ENCODE measurements around the gene CREB3L1. TPM values are rescaled to one million over a fixed set of nuclear protein-coding genes. Genes with fewer than 3 reads are reported as not detected.

CREB3L1 gene
- total RNA-seq, 1 donor from 2014 or later: 40.9 TPM

DNA sequence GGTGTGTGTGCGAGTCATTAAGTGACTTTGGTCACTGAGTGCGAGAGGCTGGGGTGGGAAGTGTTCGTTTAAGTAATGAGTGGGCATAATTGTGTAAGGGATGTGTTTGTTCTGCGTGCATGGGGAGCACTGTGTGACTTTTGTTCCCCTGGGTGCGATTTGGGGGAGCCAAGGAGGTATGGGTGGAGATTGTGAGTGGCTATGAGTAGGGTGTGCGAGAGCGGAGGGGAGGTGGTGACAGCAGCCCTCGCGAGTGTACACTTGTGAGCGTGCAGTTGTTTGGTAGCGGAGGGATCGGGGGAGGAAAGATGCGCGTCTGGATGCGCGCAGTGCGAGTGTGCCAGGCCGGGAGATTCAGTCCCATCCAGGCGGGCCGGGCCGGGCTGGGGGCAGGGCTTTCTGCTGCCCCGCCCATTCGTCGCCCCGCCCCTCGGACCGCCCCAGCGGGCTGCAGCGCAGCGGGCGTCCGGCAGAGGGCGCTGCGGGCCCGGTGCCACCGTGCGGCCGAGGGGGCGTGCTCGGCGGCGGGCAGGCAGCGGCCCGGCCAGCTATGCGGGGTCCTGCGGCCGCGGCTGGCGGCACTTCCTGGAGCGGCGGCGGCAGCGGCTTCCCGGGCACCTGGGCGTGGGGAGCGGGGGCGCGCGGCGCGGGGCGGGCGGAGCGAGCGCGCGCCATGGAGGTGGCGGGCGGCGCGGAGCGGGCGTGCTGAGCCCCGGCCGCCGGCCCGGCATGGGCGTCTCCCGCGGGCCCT lies 69.6 kb downstream of the CREB3L1 start, which contains the start of gene DGKZ:
TSS of gene DGKZ (plus strand) at position 578 of the 751 bp plus-strand sequence. CDS start 197 bp downstream, outside the sequence.
- H3K4me3 ChIP-seq: peak within 1 kb of the TSS; percentile 84
- peaks cover 87% of the 10 kb centered on the region for H3K4me1 ChIP-seq
- no peaks in the 10 kb centered on the region for H3K9me3 ChIP-seq (replicated peaks)
- TF ChIP-seq, protein P1, sequence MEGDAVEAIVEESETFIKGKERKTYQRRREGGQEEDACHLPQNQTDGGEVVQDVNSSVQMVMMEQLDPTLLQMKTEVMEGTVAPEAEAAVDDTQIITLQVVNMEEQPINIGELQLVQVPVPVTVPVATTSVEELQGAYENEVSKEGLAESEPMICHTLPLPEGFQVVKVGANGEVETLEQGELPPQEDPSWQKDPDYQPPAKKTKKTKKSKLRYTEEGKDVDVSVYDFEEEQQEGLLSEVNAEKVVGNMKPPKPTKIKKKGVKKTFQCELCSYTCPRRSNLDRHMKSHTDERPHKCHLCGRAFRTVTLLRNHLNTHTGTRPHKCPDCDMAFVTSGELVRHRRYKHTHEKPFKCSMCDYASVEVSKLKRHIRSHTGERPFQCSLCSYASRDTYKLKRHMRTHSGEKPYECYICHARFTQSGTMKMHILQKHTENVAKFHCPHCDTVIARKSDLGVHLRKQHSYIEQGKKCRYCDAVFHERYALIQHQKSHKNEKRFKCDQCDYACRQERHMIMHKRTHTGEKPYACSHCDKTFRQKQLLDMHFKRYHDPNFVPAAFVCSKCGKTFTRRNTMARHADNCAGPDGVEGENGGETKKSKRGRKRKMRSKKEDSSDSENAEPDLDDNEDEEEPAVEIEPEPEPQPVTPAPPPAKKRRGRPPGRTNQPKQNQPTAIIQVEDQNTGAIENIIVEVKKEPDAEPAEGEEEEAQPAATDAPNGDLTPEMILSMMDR (IDR thresholded peaks at IDR 0.05; ENCODE audit: borderline replicate concordance): peak; percentile 87
- peak; percentile 86 for DNase-seq
- no peaks in the 10 kb centered on the region for H3K27me3 ChIP-seq (ENCODE audit: low read depth)
- H3K36me3 ChIP-seq: no peaks in the 10 kb centered on the region
- intact Hi-C loops (cut with micrococcal nuclease): no loop called here
- H3K27ac ChIP-seq (replicated peaks): peak within 1 kb of the TSS; percentile 96

DNA sequence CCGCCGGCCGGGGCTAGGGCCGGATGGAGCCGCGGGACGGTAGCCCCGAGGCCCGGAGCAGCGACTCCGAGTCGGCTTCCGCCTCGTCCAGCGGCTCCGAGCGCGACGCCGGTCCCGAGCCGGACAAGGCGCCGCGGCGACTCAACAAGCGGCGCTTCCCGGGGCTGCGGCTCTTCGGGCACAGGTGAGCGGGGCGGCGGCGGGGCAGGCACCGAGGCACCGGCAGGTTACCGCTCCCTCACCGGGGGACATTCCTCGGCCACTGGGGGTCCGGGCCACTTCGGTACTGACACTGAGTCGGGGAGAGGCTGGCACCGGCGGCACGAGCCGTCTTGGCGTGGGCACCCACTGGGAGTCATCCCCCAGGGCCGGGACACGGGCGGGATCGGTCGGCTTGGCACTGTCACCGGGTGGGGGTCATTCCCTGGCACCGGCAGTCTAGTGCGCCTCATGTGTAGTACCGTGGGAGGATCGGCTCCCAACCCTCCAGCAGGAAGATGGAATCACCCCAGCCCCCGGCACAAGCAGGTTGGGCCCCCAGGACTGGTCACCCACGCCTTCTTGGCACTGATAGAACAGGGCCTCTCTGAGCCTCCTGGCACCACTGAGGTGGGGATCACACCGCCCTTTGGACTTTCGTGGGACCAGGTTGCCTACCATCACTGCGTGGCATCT lies 70.3 kb downstream of the CREB3L1 start:
- H3K4me1 ChIP-seq: peaks cover 87% of the 10 kb centered on the region
- peak overlapping the region; percentile 80 for H3K27ac ChIP-seq (replicated peaks)
- H3K36me3 ChIP-seq: no peaks in the 10 kb centered on the region
- DNase-seq: no peak
- TF ChIP-seq, protein P1 (IDR thresholded peaks at IDR 0.05; ENCODE audit: borderline replicate concordance): no peak
- no peaks in the 10 kb centered on the region for H3K27me3 ChIP-seq (ENCODE audit: low read depth)
- no peaks in the 10 kb centered on the region for H3K9me3 ChIP-seq (replicated peaks)
- intact Hi-C loops (cut with micrococcal nuclease): no loop called here
- H3K4me3 ChIP-seq: peak overlapping the region; percentile 84

DNA sequence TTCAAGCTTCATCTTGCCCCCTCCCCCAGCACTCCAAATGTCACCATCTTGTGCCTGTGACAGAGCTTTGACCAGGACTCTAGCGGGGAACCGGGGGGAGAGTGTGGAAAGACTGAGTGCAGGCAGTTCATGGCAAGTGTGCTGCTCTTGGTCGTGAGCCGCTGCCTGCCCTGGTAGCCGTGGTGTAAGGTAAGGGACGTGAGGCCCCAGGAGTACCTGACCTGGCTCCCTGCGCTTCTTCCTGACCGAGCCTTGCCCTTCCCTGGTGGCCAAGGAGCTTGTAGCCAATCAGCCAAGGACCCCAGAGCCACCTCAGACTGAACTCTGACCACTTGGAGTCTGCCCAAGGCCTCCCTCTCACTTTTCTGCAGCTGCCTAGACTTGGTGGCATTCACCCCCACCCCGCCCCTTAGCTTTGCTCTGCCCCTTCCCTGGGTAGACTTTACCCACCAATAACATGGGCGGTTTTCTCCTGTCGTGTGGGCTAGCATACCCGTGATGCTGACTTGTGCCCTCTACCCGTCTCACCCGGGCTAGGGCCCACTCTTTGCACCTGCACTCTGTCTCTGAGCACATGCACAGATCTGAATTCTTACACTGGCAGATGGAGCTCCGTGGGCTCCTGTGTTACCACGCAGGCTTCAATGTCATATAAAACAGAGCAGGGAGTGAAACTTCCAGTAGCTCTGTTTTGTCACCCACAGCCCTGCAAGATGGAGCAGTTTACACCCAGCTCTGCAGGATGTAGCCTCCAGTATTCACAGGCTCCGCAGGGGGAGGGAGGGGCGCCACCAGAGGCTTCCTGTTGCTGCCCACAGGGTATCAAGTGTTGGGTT lies 71.3 kb downstream of the CREB3L1 start:
- TF ChIP-seq, protein P1 (IDR thresholded peaks at IDR 0.05; ENCODE audit: borderline replicate concordance): no peak
- Histone ChIP-seq H3K27ac (replicated peaks) (peak overlapping the region; percentile 80), H3K36me3 (no peaks in the 10 kb centered on the region), H3K4me3 (peak overlapping the region; percentile 84), H3K4me1 (peaks cover 85% of the 10 kb centered on the region), H3K9me3 (replicated peaks) (no peaks in the 10 kb centered on the region), H3K27me3 (ENCODE audit: low read depth) (no peaks in the 10 kb centered on the region)
- no peak for DNase-seq
- intact Hi-C loops (cut with micrococcal nuclease): no loop called here

DNA sequence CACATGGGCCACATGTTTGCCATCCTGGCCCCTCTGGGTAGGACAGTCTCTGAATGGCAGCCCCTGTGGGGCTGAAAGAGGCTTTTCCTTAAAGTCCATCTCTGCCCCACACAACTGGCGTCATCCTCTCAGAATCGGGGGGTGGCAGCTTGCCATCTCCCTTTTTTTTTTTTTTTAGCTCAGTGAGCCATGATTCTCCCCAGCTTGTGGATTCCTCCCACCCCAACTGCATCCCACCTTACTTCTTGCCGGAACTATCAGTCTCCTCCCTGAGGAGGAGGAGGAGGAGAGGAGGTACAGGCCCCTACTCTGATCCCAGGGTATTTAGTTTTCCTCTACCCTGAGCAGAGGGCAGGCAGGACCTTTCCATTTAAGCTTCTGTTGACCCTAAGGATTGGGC lies 73.2 kb downstream of the CREB3L1 start:
- Histone ChIP-seq H3K27me3 (ENCODE audit: low read depth) (no peaks in the 10 kb centered on the region), H3K36me3 (no peaks in the 10 kb centered on the region), H3K27ac (replicated peaks) (peak overlapping the region; percentile 77), H3K4me3 (no peak overlapping the region), H3K9me3 (replicated peaks) (no peaks in the 10 kb centered on the region), H3K4me1 (peaks cover 72% of the 10 kb centered on the region)
- intact Hi-C loops (cut with micrococcal nuclease): no loop called here
- TF ChIP-seq, protein P1 (IDR thresholded peaks at IDR 0.05; ENCODE audit: borderline replicate concordance): no peak
- DNase-seq: no peak

DNA sequence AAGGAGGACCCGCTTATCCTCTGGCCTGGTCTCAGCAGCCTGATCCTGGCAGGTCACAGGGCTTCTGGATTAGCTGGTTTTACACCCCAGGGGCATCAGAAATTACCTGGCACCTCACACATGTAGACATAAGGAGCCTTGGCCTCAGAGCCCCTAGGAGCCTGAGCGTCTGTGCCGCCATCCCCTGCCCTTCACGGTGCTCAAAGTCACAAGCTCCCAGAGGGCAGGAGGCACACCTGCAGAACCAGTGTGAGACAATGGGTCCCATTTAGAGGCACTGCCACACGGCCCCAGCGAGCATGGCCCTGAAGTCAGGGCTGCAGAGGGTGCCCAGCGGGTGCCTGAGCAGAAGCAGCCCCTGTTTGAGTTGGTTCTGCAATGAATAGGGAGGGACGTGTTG lies 73.7 kb downstream of the CREB3L1 start:
- H3K27ac ChIP-seq (replicated peaks): peak overlapping the region; percentile 77
- no peak for DNase-seq
- H3K36me3 ChIP-seq: peaks cover 1% of the 10 kb centered on the region
- intact Hi-C loops (cut with micrococcal nuclease): no loop called here
- H3K4me1 ChIP-seq: peaks cover 68% of the 10 kb centered on the region
- TF ChIP-seq, protein P1 (IDR thresholded peaks at IDR 0.05; ENCODE audit: borderline replicate concordance): no peak
- H3K4me3 ChIP-seq: peak overlapping the region; percentile 37
- no peaks in the 10 kb centered on the region for H3K27me3 ChIP-seq (ENCODE audit: low read depth)
- no peaks in the 10 kb centered on the region for H3K9me3 ChIP-seq (replicated peaks)

All from left ventricle myocardium inferior (tissue), 1 donor.